Measurements from ENCODE around the gene AEBP1. TPM values are rescaled to one million over a fixed set of nuclear protein-coding genes. Genes with fewer than 3 reads are reported as not detected.

AEBP1 gene
- total and polyA plus RNA-seq, 9 of the 15 experiments (the other 6 are each of a cell fraction or from before 2014, with no cell fraction given): 0.03 to 0.78 (median 0.30) TPM; not detected in 2

GRCh38 chr7:44071726-44072363, 32.3 kb upstream of the AEBP1 start:
- no peaks in the 10 kb centered on the region for H3K9me3 ChIP-seq (replicated peaks; ENCODE audit: control insufficient read depth, insufficient read depth, low read depth, low read length)
- no peak overlapping the region for H3K4me3 ChIP-seq
- no peak overlapping the region for H3K27ac ChIP-seq (ENCODE audit: extremely low read depth, low read depth, low read length)
- H2AFZ ChIP-seq (ENCODE audit: low read depth, low read length): no peak overlapping the region
- WGBS (ENCODE audit: insufficient coverage, low coverage, missing lambda C conversion rate): 13% methylated on average over 9 of the region's 9 CpGs
- no peaks in the 10 kb centered on the region for H3K79me2 ChIP-seq (ENCODE audit: control insufficient read depth, insufficient read depth, low read length)
- no TSS peak for BruUV-seq (replicated peaks)
- ATAC-seq (no peak), FAIRE-seq (no peak), DNase-seq (ENCODE audit: extremely low read depth in 1 of 4, low spot score in 3 of 4) (no peak)
- TF ChIP-seq RBBP5 (IDR thresholded peaks at IDR 0.05; ENCODE audit: borderline replicate concordance, insufficient read depth, low read length, poor library complexity, severe bottlenecking) (no peak), RBM25 (IDR thresholded peaks at IDR 0.05; ENCODE audit: low read depth, low read length, severe bottlenecking) (no peak), POLR2AphosphoS2 (IDR thresholded peaks at IDR 0.05; ENCODE audit: low read length) (peak; percentile 30; the same call in 1 of the 2 replicates), MAX (CRISPR knock-in tag; IDR thresholded peaks at IDR 0.05) (peak; percentile 27; the same call in 1 of the 2 replicates)
- peaks cover 9% of the 10 kb centered on the region; the same call in 1 of the 2 replicates for H4K20me1 ChIP-seq (replicated peaks; ENCODE audit: control insufficient read depth, insufficient read depth, low read length)
- H3K27me3 ChIP-seq (ENCODE audit: control insufficient read depth in 2 of 2, insufficient read depth in 2 of 2, low read length in 2 of 2): peaks cover 0 to 14% of the 10 kb centered on the region in 2 experiments; a peak in 2 of 5 replicates
- ChIA-PET CTCF (ENCODE audit: low intra/inter-chr PET ratio) (interaction anchor here (1.0 kb wide), 1 partner anchor 52 kb away, joined by 3 read pairs; no protein-coding TSS in a partner anchor), POLR2A (interaction anchor here (0.9 kb wide), 1 partner anchor 18 kb away, joined by 3 read pairs; no protein-coding TSS in a partner anchor)
- peaks cover 6 to 20% of the 10 kb centered on the region in 2 experiments; a peak in 3 of 5 replicates for H3K4me1 ChIP-seq (replicated peaks in 1 of 2; ENCODE audit: control insufficient read depth in 2 of 2, insufficient read depth in 2 of 2, low read length in 2 of 2)
- no peak overlapping the region for H3K9ac ChIP-seq (ENCODE audit: insufficient read depth in 1 of 2, low read depth in 2 of 2, low read length in 2 of 2)
- peaks cover 4% of the 10 kb centered on the region for H3K9me1 ChIP-seq (ENCODE audit: control insufficient read depth, insufficient read depth, low read length)
- in situ Hi-C loops (cut with MboI): no loop called here
- H3K4me2 ChIP-seq (ENCODE audit: insufficient read depth, low read length): no peak overlapping the region
- peaks cover 13% of the 10 kb centered on the region; the same call in 1 of the 3 replicates for H3K36me3 ChIP-seq (ENCODE audit: control insufficient read depth, insufficient read depth, low read length)
- intact Hi-C loops (cut with micrococcal nuclease): loop anchor here (2.0 kb wide), 1 partner anchor 125 kb away; no protein-coding TSS in a partner anchor
